Brain microvascular endothelial cell (primary cell): ENCODE data around the gene SHOC1.
A peak's percentile ranks its signal among the peaks of the same experiment; 100 is the strongest.

Source experiments
- DNase-seq: peaks from one replicate; pipeline ENCODE4 v3.0.0-alpha.2; 2020
- H3K27ac ChIP-seq: fragments of 250-450 bp; sonication (Bioruptor Pico); 2 replicates; pipeline ENCODE4 v1.5.1; 2020; ENCODE audit warnings: mild to moderate bottlenecking, moderate library complexity
- H3K27me3 ChIP-seq: fragments of 250-450 bp; sonication (Bioruptor Pico); replicated peaks from 2 replicates; pipeline ENCODE4 v1.5.1; 2020; ENCODE audit warnings: mild to moderate bottlenecking
- H3K36me3 ChIP-seq: fragments of 250-450 bp; sonication (Bioruptor Pico); replicated peaks from 2 replicates; pipeline ENCODE4 v1.5.1; 2020; ENCODE audit warnings: mild to moderate bottlenecking
- H3K4me3 ChIP-seq: 2 replicates; pipeline ENCODE4 v1.5.1; 2011; ENCODE audit warnings: low read depth, mild to moderate bottlenecking, control low read depth, low read length, moderate library complexity
- in situ Hi-C: cut with HindIII; loops from 2 replicates; pipeline ENCODE4 v1.10.0; 2017; ENCODE audit warnings: low sequenced_read_pairs, low pct_ligation_motif_present
- TF ChIP-seq, protein P1 (sequence below): IDR thresholded peaks from 2 replicates; pipeline ENCODE4 v1.5.1; 2011; ENCODE audit warnings: low read depth, mild to moderate bottlenecking, moderate library complexity, low read length, control low read depth, inconsistent platforms; ENCODE audit errors: missing control alignments

Gene SHOC1

DNA sequence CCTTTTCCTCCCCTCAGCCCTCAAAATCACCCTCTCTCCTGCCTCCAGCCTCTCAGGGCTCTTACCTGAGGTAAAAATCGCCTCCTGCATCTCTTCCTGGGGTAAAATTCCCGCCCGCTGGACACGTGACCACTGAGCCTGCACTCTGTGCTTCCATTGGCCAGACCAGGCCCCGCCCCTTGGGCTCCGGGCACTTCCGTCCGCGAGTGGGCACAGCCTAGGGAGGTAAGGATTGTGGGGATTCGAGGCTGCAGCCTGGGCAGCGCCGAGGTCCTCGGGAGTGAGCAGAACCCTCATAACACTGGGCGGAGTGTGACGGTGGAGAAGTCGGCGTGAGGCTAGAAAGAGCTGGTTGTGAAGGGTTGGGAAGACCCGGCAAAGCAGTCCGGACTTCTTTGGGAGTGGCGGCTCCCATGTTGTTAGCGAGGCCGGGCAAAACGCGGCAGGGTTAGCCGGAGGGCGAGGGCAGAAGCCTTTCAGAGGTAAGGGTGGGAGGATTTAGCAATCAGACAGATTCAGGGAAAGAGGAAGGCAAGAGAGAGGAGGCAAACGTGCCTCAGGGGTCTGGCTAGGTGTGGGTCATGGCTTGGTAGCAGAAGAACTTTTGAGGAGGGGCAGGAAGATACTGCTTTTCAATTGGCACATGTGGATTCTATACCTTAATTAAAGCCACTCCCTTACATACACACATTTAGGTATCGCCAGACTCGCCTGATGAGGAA lies at the start of gene SHOC1:
SHOC1 (minus strand) TSS at position 103 of the 722 bp plus-strand sequence. CDS start 3,519 bp downstream, outside the sequence.
- DNase-seq = no peak
- in situ Hi-C loops = no loop called here
- H3K4me3 ChIP-seq = no peak within 1 kb of the TSS
- TF ChIP-seq, protein P1, sequence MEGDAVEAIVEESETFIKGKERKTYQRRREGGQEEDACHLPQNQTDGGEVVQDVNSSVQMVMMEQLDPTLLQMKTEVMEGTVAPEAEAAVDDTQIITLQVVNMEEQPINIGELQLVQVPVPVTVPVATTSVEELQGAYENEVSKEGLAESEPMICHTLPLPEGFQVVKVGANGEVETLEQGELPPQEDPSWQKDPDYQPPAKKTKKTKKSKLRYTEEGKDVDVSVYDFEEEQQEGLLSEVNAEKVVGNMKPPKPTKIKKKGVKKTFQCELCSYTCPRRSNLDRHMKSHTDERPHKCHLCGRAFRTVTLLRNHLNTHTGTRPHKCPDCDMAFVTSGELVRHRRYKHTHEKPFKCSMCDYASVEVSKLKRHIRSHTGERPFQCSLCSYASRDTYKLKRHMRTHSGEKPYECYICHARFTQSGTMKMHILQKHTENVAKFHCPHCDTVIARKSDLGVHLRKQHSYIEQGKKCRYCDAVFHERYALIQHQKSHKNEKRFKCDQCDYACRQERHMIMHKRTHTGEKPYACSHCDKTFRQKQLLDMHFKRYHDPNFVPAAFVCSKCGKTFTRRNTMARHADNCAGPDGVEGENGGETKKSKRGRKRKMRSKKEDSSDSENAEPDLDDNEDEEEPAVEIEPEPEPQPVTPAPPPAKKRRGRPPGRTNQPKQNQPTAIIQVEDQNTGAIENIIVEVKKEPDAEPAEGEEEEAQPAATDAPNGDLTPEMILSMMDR = no peak
- H3K27me3 ChIP-seq = no peaks in the 10 kb centered on the region
- H3K27ac ChIP-seq = no peak within 1 kb of the TSS
- no peaks in the 10 kb centered on the region for H3K36me3 ChIP-seq

DNA sequence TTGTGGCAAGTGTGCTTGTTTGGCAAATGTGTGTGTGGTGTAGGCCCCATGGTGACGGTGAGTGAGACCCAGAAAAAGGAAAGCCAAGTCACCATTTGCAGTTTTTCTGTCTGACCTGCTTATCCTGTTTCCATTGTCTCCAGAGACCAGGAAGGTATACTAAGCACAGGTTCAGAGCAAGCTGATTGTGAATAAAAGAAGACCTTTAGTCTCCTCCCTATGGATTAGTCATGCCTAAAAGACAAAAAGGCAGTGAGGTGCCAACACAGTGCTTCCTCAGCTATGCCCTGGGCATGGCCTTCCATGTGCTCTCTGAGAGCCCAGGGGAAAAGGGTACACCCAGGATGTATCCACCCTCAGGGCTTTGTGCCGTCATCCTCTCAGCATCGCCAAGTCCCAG lies 49.2 kb upstream of the SHOC1 start:
- TF ChIP-seq, protein P1 = no peak
- Histone ChIP-seq H3K36me3 (no peaks in the 10 kb centered on the region), H3K4me3 (no peak overlapping the region), H3K27ac (no peak overlapping the region), H3K27me3 (no peaks in the 10 kb centered on the region)
- DNase-seq = no peak
- in situ Hi-C loops = no loop called here

DNA sequence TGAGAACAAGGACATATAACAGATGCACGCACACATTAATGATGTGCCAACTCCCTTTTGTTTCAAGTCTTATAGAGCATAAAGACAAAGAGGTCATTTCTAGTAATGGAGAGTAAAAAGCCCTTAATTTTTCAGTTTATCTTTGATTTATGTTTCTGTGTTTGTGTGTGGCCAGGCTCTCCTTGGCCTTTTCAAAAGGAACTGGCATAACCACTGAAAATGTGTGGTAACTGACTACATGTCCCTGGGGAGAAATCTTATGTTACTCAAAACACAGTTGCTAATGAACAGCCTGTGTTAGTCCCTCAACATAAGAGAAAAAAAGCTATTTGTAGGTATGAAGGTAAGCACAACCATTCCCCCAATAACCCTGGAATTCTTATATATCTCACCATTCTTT lies 47.6 kb upstream of the SHOC1 start:
- TF ChIP-seq, protein P1 = no peak
- no peak for DNase-seq
- H3K27ac ChIP-seq = no peak overlapping the region
- H3K27me3 ChIP-seq = no peaks in the 10 kb centered on the region
- in situ Hi-C loops = no loop called here
- H3K36me3 ChIP-seq = no peaks in the 10 kb centered on the region
- H3K4me3 ChIP-seq = no peak overlapping the region

DNA sequence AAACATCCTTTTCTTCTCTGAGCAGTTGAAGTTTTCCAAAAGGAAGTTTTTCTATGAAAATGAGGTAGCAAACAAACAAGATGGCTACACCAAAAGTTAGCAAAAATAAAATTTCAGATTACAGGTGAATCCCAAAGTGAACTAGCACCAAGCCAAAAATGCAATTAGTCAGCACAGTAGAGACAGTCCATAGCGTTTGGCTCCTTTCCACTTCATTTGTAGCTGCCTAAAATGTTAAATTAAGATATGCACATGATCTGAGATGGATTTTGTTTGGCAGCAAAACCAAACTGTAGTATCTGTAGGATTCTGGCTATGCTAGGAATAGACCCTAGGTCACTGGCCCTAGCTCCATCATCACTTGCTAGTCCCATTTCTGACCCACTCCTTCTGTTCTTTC lies 45.7 kb upstream of the SHOC1 start:
- Histone ChIP-seq H3K27me3 (no peaks in the 10 kb centered on the region), H3K4me3 (no peak overlapping the region), H3K27ac (no peak overlapping the region), H3K36me3 (no peaks in the 10 kb centered on the region)
- in situ Hi-C loops = no loop called here
- DNase-seq = no peak
- TF ChIP-seq, protein P1 = no peak

DNA sequence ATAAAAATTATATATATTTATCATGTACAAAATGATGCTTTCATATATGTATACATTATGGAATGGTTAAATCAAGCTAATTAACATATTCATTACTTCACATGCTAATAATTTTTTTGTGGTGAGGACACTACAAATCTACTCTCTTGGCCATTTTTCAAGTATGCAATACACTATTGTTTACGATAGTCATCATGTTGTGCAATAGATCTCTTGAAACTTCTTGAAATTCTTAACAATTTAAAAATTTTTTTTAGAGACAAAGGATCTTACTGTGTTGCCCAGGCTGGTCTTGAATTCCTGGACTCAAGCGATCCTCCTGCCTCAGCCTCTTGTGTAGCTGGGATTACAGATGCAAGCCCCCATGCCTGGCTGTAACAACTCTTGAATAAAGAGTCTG lies 45.2 kb upstream of the SHOC1 start:
- Histone ChIP-seq H3K36me3 (no peaks in the 10 kb centered on the region), H3K27me3 (no peaks in the 10 kb centered on the region), H3K27ac (no peak overlapping the region), H3K4me3 (no peak overlapping the region)
- TF ChIP-seq, protein P1 = no peak
- in situ Hi-C loops = no loop called here
- DNase-seq = no peak

DNA sequence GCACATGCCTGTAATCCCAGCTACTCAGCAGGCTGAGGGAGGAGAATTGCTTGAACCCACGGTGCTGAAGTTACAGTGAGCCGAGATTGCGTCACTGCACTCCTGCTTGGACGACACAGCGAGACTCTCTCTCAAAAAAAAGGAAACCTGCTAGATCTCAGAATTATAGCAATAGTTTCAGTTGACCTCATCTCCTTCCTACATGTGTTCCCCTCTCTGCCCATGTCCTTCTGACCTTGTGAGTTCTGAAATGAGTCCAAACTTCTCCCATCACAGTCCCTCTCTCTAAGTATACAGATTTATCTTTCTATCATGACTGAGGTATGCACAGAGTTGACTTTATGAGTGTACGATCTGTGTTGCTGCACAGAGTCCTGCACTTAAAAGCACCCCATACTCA lies 44.6 kb upstream of the SHOC1 start:
- in situ Hi-C loops = no loop called here
- Histone ChIP-seq H3K4me3 (no peak overlapping the region), H3K27me3 (no peaks in the 10 kb centered on the region), H3K36me3 (no peaks in the 10 kb centered on the region), H3K27ac (no peak overlapping the region)
- TF ChIP-seq, protein P1 = no peak
- DNase-seq = peak; percentile 28
